ES-I3 (cell line): Measurements from ENCODE around the gene PTCH1.

Source experiments
- H3K36me3 ChIP-seq: 2 replicates; pipeline ENCODE4 v1.6.1; 2013; ENCODE audit warnings: mild to moderate bottlenecking, low read length, control low read depth, moderate library complexity; ENCODE audit not compliant: insufficient read depth
- H3K4me1 ChIP-seq: 2 replicates; pipeline ENCODE4 v1.6.1; 2013; ENCODE audit warnings: mild to moderate bottlenecking, control low read depth, low read length; ENCODE audit not compliant: insufficient read depth
- H3K9ac ChIP-seq: 2 replicates; pipeline ENCODE4 v1.6.1; 2013; ENCODE audit warnings: low read depth, mild to moderate bottlenecking, low read length, moderate library complexity
- H3K9me3 ChIP-seq: 2 replicates; pipeline ENCODE4 v1.6.1; 2013; ENCODE audit warnings: mild to moderate bottlenecking, low read length, moderate library complexity; ENCODE audit not compliant: control insufficient read depth, insufficient read depth

The PTCH1 gene

DNA sequence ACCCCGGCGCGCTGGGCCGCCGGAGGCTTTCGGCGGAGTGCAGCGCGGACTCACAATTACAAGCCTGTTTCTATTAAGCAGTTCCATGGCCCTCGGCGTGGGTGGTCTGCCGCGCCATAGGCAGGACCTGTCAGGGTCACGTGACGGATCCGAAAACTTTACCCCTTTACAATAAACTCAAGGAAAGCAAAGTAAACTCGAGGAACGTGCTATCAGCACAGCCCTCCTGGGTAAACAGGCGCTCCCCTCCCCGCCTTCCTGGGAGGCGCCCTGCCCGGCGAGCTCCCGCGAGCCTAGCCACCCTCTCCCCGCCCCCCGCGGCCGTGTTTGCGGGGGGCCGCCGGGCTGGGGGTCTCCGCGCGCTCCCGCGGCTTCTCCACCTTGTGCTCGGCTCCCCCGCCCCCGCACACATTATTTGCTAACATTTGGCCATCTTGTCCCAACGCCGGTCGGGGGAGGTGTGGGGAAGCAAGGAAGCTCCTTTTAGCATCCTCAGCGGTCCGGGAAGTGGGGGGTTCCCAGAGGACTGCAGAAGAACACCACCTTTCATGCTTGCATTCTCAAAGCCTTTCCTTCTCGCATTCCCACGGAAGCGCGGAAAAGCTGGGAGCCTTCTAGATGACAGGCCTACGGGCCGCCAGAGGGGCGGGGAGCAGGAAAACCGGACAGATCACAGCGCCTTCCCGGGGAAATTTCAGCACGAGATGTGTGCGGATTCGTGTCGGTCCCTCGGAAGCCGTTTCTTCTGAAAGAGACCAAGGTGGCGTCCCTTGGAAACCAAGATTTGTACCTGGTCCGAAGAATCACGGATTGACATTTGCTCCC lies at the start of gene PTCH1:
Gene PTCH1 (minus strand): TSS at position 238 of the 825 bp plus-strand sequence.
- H3K9me3 ChIP-seq, result no peaks in the 10 kb centered on the region
- H3K9ac ChIP-seq, result peak within 1 kb of the TSS; percentile 49
- peaks cover 25% of the 10 kb centered on the region for H3K4me1 ChIP-seq
- H3K36me3 ChIP-seq, result no peaks in the 10 kb centered on the region; the same call in 1 of the 2 replicates

DNA sequence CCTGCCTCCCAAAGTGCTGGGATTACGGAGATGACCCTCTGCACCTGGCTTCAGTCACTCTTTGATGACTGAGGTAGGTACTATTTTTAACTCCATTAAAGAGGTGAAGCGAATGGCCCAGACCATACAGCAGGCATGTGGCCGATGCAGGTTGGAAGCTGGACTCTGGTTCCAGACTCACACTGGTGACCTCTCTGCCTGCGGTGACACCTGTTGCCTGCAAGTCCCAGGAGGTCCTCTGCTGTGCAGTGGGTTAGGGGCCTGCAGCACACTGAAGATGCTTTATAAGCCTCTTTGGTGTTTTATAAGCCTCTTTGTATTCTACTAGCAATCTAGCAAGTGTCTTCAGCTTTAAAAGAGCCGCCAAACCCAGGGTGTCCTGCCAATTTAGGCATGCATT lies 49.2 kb upstream of the PTCH1 start:
- peaks cover 18% of the 10 kb centered on the region for H3K4me1 ChIP-seq
- H3K9ac ChIP-seq, result no peak overlapping the region
- no peaks in the 10 kb centered on the region for H3K36me3 ChIP-seq
- H3K9me3 ChIP-seq, result no peaks in the 10 kb centered on the region

DNA sequence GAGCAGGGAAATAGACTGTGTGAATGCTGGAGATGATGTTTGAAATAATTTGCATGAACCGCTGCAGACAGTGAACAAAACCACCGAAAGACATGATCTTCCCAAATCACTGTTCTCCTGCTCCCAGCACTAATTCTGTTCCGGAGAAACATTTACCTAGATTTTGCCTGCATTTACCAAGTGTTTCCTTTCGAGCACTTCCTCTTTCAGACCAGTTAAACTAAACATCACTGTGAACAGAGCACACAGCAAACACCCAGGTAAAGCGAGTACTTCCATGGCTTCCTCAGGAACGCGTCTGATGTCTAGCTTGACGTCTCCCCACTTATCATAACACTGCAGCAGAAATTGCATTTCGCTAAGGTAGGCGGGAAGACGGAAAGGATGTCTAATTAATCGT lies 45.1 kb upstream of the PTCH1 start:
- H3K4me1 ChIP-seq, result no peaks in the 10 kb centered on the region
- H3K9me3 ChIP-seq, result no peaks in the 10 kb centered on the region
- no peaks in the 10 kb centered on the region for H3K36me3 ChIP-seq
- no peak overlapping the region for H3K9ac ChIP-seq

DNA sequence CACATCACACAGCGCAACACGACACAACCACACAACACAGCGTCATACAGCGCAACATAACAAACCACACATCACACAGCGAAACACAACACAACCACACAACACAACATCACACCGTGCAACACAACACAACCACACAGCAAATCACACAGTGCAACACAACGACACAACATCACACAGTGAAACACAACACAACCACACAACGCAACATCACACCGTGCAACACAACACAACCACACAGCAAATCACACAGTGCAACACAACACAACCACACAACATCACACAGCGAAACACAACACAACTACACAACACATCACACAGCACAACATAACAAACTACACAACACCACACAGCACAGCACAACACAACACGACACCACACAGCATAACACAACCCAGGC lies 40.4 kb upstream of the PTCH1 start:
- Histone ChIP-seq H3K36me3 (no peaks in the 10 kb centered on the region), H3K4me1 (peaks cover 4% of the 10 kb centered on the region; the same call in 1 of the 2 replicates), H3K9me3 (no peaks in the 10 kb centered on the region), H3K9ac (no peak overlapping the region)

DNA sequence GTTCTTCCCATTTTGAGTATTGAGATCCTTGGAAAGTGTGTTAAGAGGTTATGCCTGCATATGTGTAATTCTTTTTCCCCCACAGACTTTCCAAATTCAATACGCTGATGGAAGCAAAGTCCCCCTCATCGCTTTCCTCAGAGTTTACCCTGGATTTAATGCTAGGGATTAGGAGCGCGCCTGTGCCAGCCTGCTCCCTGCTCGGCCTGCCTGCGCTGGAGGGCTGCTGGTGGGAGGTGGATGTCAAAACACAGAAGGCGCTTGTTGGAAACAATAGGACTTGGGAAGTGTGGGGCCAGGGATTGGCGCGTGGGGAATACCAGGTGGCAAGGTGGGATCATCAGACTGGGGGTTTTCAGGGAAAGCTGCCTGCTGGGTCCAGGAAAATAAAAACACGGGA lies 39.8 kb upstream of the PTCH1 start:
- Histone ChIP-seq H3K9ac (no peak overlapping the region), H3K4me1 (peaks cover 7% of the 10 kb centered on the region; the same call in 1 of the 2 replicates), H3K36me3 (no peaks in the 10 kb centered on the region), H3K9me3 (no peaks in the 10 kb centered on the region)

DNA sequence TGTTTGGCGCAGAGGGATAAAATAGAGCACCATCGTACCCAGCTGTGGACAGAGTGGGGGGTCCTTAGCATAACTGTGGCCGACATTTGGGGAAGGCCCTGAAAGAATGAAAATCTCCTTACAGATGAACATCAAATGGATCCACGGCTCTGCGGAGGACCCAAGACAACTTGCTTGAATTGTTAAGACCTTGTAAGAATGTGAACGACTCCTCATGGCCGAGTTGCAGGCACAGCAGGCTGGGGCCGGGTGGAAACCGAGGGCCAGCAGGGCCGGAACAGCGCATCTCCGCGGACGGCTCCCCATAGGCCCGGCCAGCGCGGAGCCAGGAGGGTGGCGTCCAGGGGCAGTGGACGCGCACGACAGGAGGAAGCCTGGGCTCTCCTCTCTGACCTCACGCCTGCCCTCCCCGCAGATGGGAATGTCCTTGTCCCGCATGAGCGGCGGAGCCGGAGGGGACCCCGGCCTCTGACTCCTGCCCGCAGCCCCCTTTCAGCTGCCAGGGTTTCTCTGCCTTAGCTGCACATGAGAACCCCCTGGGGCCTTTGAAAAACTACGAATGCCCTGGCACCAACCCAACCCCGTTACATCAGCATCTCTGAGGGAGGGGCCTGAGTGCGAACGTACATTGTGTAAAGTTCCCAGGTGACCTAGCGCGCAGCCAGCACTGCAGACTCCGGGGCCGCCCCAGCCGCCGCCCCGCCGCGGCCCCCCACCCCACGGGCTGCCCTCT lies 36.2 kb upstream of the PTCH1 start:
- Histone ChIP-seq H3K9me3 (no peaks in the 10 kb centered on the region), H3K4me1 (peaks cover 7% of the 10 kb centered on the region; the same call in 1 of the 2 replicates), H3K9ac (peak overlapping the region; percentile 66), H3K36me3 (no peaks in the 10 kb centered on the region)

DNA sequence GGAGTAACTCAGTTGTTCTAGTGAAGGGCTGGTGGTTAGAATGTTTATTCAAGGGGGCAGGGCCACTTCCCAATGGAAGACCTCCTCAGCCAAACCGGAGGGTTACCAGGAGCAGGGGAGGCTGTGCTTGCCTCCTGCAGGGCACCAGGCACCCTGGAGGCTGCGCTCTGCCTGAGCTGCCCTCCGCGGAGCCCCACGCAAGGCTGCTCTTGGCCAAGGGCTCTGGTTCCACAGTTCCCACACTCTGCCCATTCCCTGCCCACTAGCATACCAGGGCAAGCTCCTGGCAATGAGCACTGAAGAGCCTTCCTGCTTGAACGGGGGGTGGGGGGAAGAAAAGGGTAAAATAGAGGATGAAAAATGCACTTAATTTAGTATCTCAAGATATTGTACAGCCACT lies 35.5 kb upstream of the PTCH1 start:
- H3K4me1 ChIP-seq, result peaks cover 7% of the 10 kb centered on the region; the same call in 1 of the 2 replicates
- no peaks in the 10 kb centered on the region for H3K36me3 ChIP-seq
- H3K9me3 ChIP-seq, result no peaks in the 10 kb centered on the region

DNA sequence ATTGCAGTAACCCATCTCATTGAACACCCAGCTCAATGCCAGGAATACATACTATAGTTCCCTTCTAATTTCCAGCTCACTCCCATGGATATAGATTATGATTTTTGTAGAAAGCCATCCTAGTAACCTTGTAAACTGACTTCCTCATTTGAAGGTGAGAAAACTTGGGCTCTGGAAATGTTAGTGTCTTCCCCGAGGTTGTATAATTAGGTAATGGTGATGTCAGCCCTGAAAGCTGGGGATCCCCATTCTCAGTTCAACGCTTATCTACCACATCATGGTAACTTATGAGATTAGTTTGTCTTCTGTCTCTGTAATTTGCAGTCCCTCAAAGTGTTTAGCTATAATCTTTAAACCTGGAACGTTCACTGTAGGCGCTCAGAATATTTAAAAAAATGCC lies 34.6 kb upstream of the PTCH1 start:
- Histone ChIP-seq H3K9ac (no peak overlapping the region), H3K9me3 (no peaks in the 10 kb centered on the region), H3K36me3 (no peaks in the 10 kb centered on the region), H3K4me1 (peaks cover 7% of the 10 kb centered on the region; the same call in 1 of the 2 replicates)

More for the DNA sequence above, 35.5 kb upstream of the PTCH1 start:
- peak overlapping the region; percentile 66; the same call in 1 of the 2 replicates for H3K9ac ChIP-seq

DNA sequence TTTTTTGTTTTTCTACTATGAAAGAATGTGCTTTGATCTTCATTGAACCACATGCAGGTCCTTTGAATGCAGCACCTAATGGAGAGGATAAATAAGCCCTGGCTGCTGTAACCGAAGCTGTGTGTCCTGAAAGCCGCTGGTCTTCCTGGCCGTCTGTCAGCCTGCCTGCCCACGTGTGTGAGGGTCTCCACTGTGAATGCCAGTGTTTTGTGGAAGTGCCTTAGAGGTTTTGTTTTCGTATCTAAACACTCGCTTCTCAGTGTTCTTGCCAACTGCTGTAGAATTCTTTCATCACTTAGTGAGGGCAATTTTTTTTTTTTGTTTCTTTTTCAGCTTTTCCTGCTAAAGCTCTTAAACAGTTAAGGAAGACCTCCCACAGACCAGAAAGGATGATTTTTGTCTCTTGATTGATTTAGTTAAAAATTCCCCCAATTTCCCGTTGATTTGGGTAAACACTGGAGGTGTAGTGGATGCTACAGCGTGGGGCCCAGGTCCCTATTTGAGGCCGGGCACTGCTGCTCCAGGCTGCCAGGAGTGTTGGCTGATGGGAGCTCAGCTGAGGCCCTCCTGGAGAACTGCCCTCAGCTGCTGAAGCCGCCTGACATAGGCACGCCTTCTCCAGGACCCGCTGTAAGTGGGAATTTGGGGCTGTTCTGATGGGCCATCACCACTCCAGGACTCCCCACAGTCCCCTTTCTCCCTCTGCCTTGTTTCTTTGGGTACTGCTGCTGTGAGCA lies 29.2 kb upstream of the PTCH1 start:
- no peaks in the 10 kb centered on the region for H3K36me3 ChIP-seq
- no peaks in the 10 kb centered on the region for H3K4me1 ChIP-seq
- no peak overlapping the region for H3K9ac ChIP-seq
- no peaks in the 10 kb centered on the region for H3K9me3 ChIP-seq

DNA sequence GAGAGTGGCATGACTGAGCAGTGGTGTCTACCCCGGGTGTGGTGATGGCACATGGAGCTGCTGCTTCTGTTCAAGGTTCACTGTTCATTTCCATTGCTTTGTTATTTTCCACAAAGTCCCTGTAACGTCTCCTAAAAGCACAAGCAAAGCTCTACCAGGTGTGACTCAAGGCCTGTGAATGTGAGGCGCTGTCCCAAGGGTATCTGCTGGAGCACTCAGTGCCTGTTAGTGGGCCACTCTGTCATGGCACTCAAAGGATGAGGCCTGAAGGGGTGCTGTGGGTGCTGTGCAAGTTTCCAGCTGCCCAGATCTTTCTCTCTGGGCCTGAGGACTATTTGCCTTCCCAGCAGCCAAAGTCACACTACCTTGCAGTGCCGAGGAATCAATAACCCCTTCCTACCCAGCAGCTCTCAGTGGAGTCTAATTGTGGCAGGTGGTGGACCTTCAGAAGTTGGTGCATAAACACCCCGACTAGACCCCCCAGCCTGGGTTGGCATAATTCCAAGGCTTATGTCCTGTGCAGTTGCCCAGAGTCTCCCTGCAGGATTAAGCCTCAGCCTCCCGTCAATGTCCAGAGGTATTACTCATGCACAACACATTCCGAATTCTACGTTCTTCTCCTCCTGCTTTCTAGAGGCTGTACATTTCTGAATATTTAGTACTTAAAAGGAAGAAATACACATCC lies 17.4 kb upstream of the PTCH1 start:
- Histone ChIP-seq H3K4me1 (no peaks in the 10 kb centered on the region), H3K9ac (no peak overlapping the region), H3K9me3 (no peaks in the 10 kb centered on the region), H3K36me3 (no peaks in the 10 kb centered on the region)

DNA sequence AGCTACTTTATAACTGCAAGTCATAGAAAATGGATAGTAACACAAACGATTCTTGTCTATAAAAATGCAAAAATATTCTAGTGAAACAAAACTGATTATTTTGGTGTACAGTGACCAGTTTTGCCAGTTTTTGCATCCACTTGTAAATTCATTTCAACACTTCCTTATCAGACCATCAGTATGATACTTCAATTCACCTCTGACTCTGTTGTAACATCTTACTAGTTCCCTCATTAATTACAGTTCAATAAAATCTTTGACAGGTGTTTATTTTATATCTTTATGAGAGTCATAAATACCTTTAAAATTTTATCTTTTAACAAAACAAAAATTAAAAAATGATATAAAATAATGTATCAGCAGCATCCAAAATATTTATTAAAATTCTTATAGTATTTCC lies 13.1 kb upstream of the PTCH1 start:
- Histone ChIP-seq H3K36me3 (no peaks in the 10 kb centered on the region), H3K4me1 (0 out of 2 replicates have a peak, but pooled peaks cover 4% of the 10 kb centered on the region), H3K9ac (no peak overlapping the region), H3K9me3 (no peaks in the 10 kb centered on the region)

DNA sequence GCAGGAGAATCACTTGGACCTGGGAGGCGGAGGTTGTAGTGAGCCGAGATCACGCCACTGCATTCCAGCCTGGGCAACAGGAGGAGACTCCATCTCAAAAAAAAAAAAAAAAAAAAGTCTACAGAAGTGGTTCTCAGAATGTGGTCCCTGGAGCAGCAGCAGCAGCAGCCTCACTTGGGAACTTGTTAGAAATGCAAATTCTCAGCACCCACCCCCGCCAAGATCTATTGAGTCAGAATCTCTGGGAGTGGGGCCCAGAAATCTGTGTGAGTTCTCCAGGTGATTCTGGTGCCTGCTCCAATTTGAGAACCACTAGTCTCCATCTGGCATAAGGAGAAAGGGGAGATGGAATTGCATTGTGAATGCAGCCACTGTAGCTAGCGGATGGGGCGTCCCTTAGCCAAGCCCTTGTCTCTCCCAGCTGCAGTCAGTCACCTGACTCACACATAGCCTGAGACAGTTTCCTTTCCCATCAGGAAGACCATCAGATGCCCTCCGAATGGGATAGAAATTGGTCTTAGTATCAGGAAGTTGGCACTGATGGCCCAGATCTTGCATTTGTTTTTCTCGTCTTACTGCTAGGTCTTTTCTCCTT lies 12.2 kb upstream of the PTCH1 start:
- H3K36me3 ChIP-seq, result no peaks in the 10 kb centered on the region
- no peaks in the 10 kb centered on the region for H3K9me3 ChIP-seq

DNA sequence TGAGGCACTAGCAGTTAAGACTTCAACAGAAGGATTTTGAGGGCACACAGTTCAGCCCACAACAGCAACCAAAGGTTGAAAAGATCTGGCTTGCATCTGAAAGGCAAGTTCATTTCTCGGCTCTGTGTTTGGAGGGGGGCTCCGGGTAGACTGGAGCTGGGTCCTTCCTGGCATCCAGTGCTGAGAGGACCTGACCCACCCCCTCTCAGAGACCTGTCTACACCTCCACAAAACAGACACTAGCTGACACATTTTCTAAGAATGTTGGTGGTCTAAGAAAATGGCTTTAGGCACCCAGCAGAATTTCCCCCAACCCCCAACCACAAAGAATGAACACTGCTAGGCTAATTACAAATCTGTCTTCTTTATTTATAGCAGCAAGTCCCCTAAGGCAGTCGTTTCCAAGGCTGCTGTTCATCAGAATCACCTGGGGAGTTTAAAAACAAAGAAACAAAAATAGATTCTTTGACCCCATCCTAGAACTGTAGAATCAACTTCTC lies 6.2 kb upstream of the PTCH1 start:
- Histone ChIP-seq H3K4me1 (no peaks in the 10 kb centered on the region; the same call in 1 of the 2 replicates), H3K36me3 (no peaks in the 10 kb centered on the region; the same call in 1 of the 2 replicates), H3K9ac (no peak overlapping the region), H3K9me3 (no peaks in the 10 kb centered on the region)

More for the DNA sequence above, 12.2 kb upstream of the PTCH1 start:
- Histone ChIP-seq H3K9ac (no peak overlapping the region), H3K4me1 (0 out of 2 replicates have a peak, but pooled peaks cover 4% of the 10 kb centered on the region)
